Kidney (tissue), 14 donors: Measurements from ENCODE around the gene PARN. TPM values are rescaled to one million over a fixed set of nuclear protein-coding genes. Genes with fewer than 3 reads are reported as not detected.

ENCODE experiments used
- DNase-seq, 5 donors: peaks; one replicate each; pipeline ENCODE4 v3.0.0-alpha.2; 2013 to 2020
- FAIRE-seq: peaks from 2 replicates; lab custom pipeline; 2012; peaks lifted over from hg19 to GRCh38; lab: Jason Lieb, UNC
- H3K27ac ChIP-seq, 2 donors: one replicate each; pipeline ENCODE4 v1.7.0; 2013; ENCODE audit warnings: low read depth in 2 of 2, low read length in 2 of 2, inconsistent platforms in 1 of 2
- H3K27me3 ChIP-seq: one replicate; pipeline ENCODE4 v1.7.1; 2013; ENCODE audit warnings: low read length, inconsistent platforms; ENCODE audit not compliant: control insufficient read depth, insufficient read depth
- H3K36me3 ChIP-seq, 3 donors: one replicate each; pipeline versions ENCODE4 v1.7.0 to v1.7.1; 2013; ENCODE audit warnings: low read length in 3 of 3, control low read depth in 1 of 3, inconsistent platforms in 1 of 3; ENCODE audit not compliant: insufficient read depth in 3 of 3, control insufficient read depth in 2 of 3
- H3K4me1 ChIP-seq, 3 donors: one replicate each; pipeline versions ENCODE4 v1.7.0 to v1.7.1; 2013; ENCODE audit warnings: low read length in 3 of 3, inconsistent platforms in 1 of 3, low read depth in 1 of 3; ENCODE audit not compliant: control insufficient read depth in 2 of 3, insufficient read depth in 2 of 3
- H3K4me3 ChIP-seq, 3 donors: one replicate each; pipeline versions ENCODE4 v1.7.0 to v1.8.1; 2013; ENCODE audit warnings: low read length in 3 of 3, control low read depth in 1 of 3, inconsistent platforms in 1 of 3
- H3K9ac ChIP-seq, 3 donors: one replicate each; pipeline versions ENCODE4 v1.7.0 to v1.7.1; 2013; ENCODE audit warnings: low read length in 3 of 3, control low read depth in 1 of 3, inconsistent platforms in 1 of 3
- H3K9me3 ChIP-seq, 3 donors: one replicate each; pipeline versions ENCODE4 v1.7.0 to v1.7.1; 2013; ENCODE audit warnings: low read length in 3 of 3, control low read depth in 1 of 3, inconsistent platforms in 1 of 3; ENCODE audit not compliant: control insufficient read depth in 2 of 3, insufficient read depth in 1 of 3
- intact Hi-C: fragments of 100-400 bp; cut with DNase I; formaldehyde crosslinking; loops from one replicate; pipeline ENCODE4 v1.11.1; 2022
- polyA plus RNA-seq: library from polyadenylated mRNA; stranded (reverse); fragments of 350-450 nt; fragmentation: Illumina TruSeq; extraction: RNeasy Lipid Tissue Mini Kit (QIAGEN cat#74804); gene quantifications from one replicate; pipeline ENCODE4 v1.2.3, GENCODE V29; 2014; ENCODE audit warnings: low read depth, low replicate concordance; ENCODE audit not compliant: insufficient read depth
- total RNA-seq: library from RNA; stranded (reverse); fragmentation: NEBNext Ultra II Directional; extraction: Animal tissue kit (Norgen Biotek cat#: 25700); gene quantifications from one replicate; pipeline ENCODE4 v1.2.1, GENCODE V29; 2021
- TF ChIP-seq, protein P1 (sequence below): IDR thresholded peaks from 3 replicates; pipeline ENCODE4 v1.5.1; 2012; ENCODE audit warnings: mild to moderate bottlenecking, moderate library complexity, borderline replicate concordance; ENCODE audit not compliant: insufficient read depth; ENCODE audit errors: extremely low read depth
- donor health status: control.
- donor health status: control.
- donor health status: control.
- donor health status: control.
- donor health status: control.
- donor health status: DM: yes; HTN: yes; CAD: no.
- donor health status: Normal renal cell carcinoma (clear cell type).

The PARN gene
- total and polyA plus RNA-seq, 2 donors from 2014 or later = 17.3 to 32.5 TPM

DNA sequence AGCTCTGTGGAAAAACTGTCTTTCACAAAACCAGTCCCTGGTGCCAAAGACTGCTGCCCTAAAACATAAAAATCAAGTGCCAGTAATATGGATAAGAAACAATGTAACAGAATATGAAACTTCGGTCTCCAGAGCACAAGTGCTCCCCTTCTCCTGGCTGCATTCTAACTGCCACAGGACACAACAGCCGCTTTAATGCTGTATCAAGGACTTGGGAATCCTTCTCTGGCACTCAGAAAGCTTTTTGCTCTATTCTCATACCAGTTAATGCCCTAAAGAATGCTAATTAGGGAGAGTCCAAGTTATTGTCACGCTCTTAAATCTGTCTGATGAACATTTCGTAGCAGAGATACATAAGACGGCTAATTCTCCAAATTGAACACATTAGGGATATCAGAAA is 90.9 kb downstream of the PARN start:
- TF ChIP-seq, protein P1, sequence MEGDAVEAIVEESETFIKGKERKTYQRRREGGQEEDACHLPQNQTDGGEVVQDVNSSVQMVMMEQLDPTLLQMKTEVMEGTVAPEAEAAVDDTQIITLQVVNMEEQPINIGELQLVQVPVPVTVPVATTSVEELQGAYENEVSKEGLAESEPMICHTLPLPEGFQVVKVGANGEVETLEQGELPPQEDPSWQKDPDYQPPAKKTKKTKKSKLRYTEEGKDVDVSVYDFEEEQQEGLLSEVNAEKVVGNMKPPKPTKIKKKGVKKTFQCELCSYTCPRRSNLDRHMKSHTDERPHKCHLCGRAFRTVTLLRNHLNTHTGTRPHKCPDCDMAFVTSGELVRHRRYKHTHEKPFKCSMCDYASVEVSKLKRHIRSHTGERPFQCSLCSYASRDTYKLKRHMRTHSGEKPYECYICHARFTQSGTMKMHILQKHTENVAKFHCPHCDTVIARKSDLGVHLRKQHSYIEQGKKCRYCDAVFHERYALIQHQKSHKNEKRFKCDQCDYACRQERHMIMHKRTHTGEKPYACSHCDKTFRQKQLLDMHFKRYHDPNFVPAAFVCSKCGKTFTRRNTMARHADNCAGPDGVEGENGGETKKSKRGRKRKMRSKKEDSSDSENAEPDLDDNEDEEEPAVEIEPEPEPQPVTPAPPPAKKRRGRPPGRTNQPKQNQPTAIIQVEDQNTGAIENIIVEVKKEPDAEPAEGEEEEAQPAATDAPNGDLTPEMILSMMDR = no peak

DNA sequence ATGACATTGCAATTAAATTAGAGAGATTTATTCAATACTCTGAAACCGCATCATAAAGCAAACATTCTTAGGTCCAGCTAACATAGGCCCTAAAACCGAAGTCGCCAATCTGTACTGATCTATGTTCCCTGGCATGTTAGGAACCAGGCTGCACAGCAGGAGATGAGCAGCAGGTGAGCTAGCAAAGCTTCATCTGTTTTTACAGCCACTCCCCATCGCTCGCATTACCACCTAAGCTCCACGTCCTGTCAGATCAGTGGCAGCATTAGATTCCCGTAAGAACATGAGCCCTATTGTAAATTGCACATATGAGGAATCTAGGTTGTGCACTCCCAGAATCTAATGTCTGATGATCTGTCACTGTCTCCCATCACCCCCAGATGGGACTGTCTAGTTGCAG is 91.5 kb downstream of the PARN start:
- intact Hi-C loops = no loop called here
- TF ChIP-seq, protein P1 = no peak
- no peak for FAIRE-seq
- Histone ChIP-seq H3K27me3 (no peaks in the 10 kb centered on the region), H3K9me3 (peaks cover 0 to 4% (median 0%) of the 10 kb centered on the region in 3 donors), H3K36me3 (peaks cover 0 to 2% (median 0%) of the 10 kb centered on the region in 3 donors), H3K27ac (no peak overlapping the region), H3K9ac (no peak overlapping the region), H3K4me1 (no peaks in the 10 kb centered on the region), H3K4me3 (no peak overlapping the region)
- no peak for DNase-seq

More for the DNA sequence above, 90.9 kb downstream of the PARN start:
- H3K4me3 ChIP-seq = no peak overlapping the region
- no peak for FAIRE-seq
- no peaks in the 10 kb centered on the region for H3K27me3 ChIP-seq
- H3K27ac ChIP-seq = no peak overlapping the region
- no peaks in the 10 kb centered on the region for H3K4me1 ChIP-seq
- H3K9me3 ChIP-seq = peaks cover 0 to 4% (median 0%) of the 10 kb centered on the region in 3 donors
- intact Hi-C loops = no loop called here
- DNase-seq = no peak
- no peak overlapping the region for H3K9ac ChIP-seq
- H3K36me3 ChIP-seq = peaks cover 0 to 2% (median 0%) of the 10 kb centered on the region in 3 donors

DNA sequence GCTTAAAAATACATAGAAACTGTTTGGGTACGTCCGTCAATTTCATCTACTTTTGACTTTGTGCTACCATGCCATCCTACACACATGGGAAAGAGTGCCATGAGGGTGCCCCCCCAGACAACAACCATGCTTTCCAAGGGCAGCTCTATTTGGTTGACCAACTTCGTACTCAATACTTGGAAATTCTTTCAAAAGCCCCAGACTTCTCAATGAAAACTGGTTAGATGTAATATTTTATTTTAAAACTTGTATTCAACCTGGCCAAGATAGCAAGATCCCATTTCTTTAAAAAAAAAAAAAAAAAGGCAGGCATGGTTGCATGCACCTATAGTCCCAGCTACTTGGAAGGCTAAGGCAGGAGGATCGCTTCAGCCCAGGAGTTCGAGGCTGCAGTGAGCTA is 98.4 kb downstream of the PARN start:
- Histone ChIP-seq H3K9ac (no peak overlapping the region), H3K27ac (no peak overlapping the region), H3K4me1 (peaks cover 4 to 17% (median 7%) of the 10 kb centered on the region in 3 donors), H3K36me3 (no peaks in the 10 kb centered on the region), H3K9me3 (no peaks in the 10 kb centered on the region), H3K27me3 (no peaks in the 10 kb centered on the region), H3K4me3 (no peak overlapping the region)
- DNase-seq (no peak), FAIRE-seq (no peak)
- intact Hi-C loops = loop anchor here (5.0 kb wide), 1 partner anchor 284 kb away; no protein-coding TSS in a partner anchor
- TF ChIP-seq, protein P1 = no peak

DNA sequence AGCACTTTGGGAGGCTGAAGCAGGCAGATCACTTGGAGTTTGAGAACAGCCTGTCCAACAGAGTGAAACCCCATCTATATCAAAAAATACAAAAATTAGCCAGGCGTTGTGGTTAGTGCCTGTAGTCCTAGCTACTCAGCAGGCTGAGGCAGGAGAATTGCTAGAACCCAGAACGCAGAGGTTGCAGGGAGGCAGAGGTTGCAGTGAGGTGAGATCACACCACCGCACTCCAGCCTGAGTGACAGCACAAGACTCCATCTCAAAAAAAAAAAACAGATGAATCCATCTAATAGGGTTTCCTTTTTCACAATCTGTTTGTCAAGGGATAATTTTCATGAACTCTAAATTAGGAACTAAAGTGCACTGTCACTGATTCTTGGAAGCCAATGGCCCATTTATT is 99.0 kb downstream of the PARN start:
- intact Hi-C loops = loop anchor here (5.0 kb wide), 1 partner anchor 284 kb away; no protein-coding TSS in a partner anchor
- no peak for DNase-seq

More for the DNA sequence above, 99.0 kb downstream of the PARN start:
- Histone ChIP-seq H3K27me3 (no peaks in the 10 kb centered on the region), H3K36me3 (no peaks in the 10 kb centered on the region), H3K9ac (no peak overlapping the region), H3K27ac (no peak overlapping the region), H3K4me1 (peaks cover 4 to 17% (median 7%) of the 10 kb centered on the region in 3 donors), H3K9me3 (no peaks in the 10 kb centered on the region), H3K4me3 (no peak overlapping the region)
- TF ChIP-seq, protein P1 = no peak
- no peak for FAIRE-seq
